K562 (cell line): ENCODE measurements around the gene CXCL16. TPM values are rescaled to one million over a fixed set of nuclear protein-coding genes. Genes with fewer than 3 reads are reported as not detected.

ENCODE experiments used
- ATAC-seq: fragments of 200-7000 bp; cut with Tn5 transposase; 3 replicates; pipeline ENCODE4 v1.9.1; 2020; ENCODE audit warnings: moderate library complexity
- Bru-seq: library from RNA; stranded (reverse); fragments of 400-500 nt; gene quantifications from one replicate; lab custom pipeline; 2021; lab: Mats Ljungman, UMichigan
- BruChase-seq, 2 experiments: library from RNA; stranded (reverse); fragments of 400-500 nt; gene quantifications; one replicate each; lab custom pipeline; 2021; lab: Mats Ljungman, UMichigan
- BruUV-seq: library from RNA; stranded (reverse); fragments of 400-500 nt; replicated peaks from 2 replicates; lab custom pipeline; 2021; lab: Mats Ljungman, UMichigan
- CTCF ChIA-PET: fragments of 300-600 bp; formaldehyde crosslinking; extraction: SDS; loops from one replicate; lab custom pipeline; 2021; ENCODE audit warnings: low intra/inter-chr PET ratio; lab: Yijun Ruan, JAX
- POLR2A ChIA-PET: fragments of 300-600, 350-650 bp; sonication (Branson Sonifier 250); formaldehyde crosslinking; extraction: SDS; loops from one replicate; lab custom pipeline; 2021; ENCODE audit warnings: antibody characterized with exemption, inconsistent platforms; lab: Yijun Ruan, JAX
- DNase-seq, 4 experiments: peaks; one replicate each; pipeline versions ENCODE4 v3.0.0 to v3.0.0-alpha.2; 2011 to 2018; ENCODE audit warnings: low spot score in 3 of 4, mixed read lengths in 3 of 4; ENCODE audit errors: extremely low read depth in 1 of 4
- FAIRE-seq: peaks from 2 replicates; lab custom pipeline; 2011; peaks lifted over from hg19 to GRCh38; lab: Jason Lieb, UNC
- H2AFZ ChIP-seq: 2 replicates; pipeline ENCODE4 v1.6.0; 2011; ENCODE audit warnings: low read depth, low read length, control low read depth, inconsistent platforms
- H3K27ac ChIP-seq: fragments of 200-600 bp; 3 replicates; pipeline ENCODE4 v1.8.0; 2011; ENCODE audit warnings: low read depth, mild to moderate bottlenecking, control low read depth, inconsistent platforms, low read length, moderate library complexity, mixed read lengths; ENCODE audit errors: extremely low read depth
- H3K27me3 ChIP-seq, 2 experiments: fragments of 300-600 bp in 1 of 2; 2 replicates in 1 of 2; 3 replicates in 1 of 2; pipeline versions ENCODE4 v1.6.0 to v1.8.0; 2011; ENCODE audit warnings: inconsistent platforms in 2 of 2, low read length in 2 of 2, mild to moderate bottlenecking in 1 of 2, mixed read lengths in 1 of 2, moderate library complexity in 1 of 2; ENCODE audit not compliant: control insufficient read depth in 2 of 2, insufficient read depth in 2 of 2
- H3K36me3 ChIP-seq: fragments of 300-600 bp; 3 replicates; pipeline ENCODE4 v1.8.0; 2011; ENCODE audit warnings: mild to moderate bottlenecking, low read length, inconsistent platforms; ENCODE audit not compliant: control insufficient read depth, insufficient read depth
- H3K4me1 ChIP-seq, 2 experiments: fragments of 200-600 bp in 1 of 2; replicated peaks in 1 of 2; 2 replicates in 1 of 2; 3 replicates in 1 of 2; pipeline versions ENCODE4 v1.5.1 to v1.8.0; 2011; ENCODE audit warnings: inconsistent platforms in 2 of 2, low read length in 2 of 2, mild to moderate bottlenecking in 1 of 2, mixed read lengths in 1 of 2, moderate library complexity in 1 of 2; ENCODE audit not compliant: control insufficient read depth in 2 of 2, insufficient read depth in 2 of 2
- H3K4me2 ChIP-seq: 2 replicates; pipeline ENCODE4 v1.6.1; 2011; ENCODE audit warnings: low read length, control low read depth, inconsistent platforms, mixed read lengths; ENCODE audit not compliant: insufficient read depth
- H3K4me3 ChIP-seq: fragments of 200-600 bp; sonication (generic), shearing (Covaris generic); 2 replicates; pipeline ENCODE4 v1.5.1; 2016; ENCODE audit warnings: control low read depth, inconsistent platforms
- H3K79me2 ChIP-seq: fragments of 200-600 bp; 3 replicates; pipeline ENCODE4 v1.8.0; 2011; ENCODE audit warnings: low read length, inconsistent platforms; ENCODE audit not compliant: control insufficient read depth, insufficient read depth
- H3K9ac ChIP-seq, 2 experiments: 2 replicates each; pipeline versions ENCODE4 v1.6.0 to v1.6.1; 2011; ENCODE audit warnings: low read depth in 2 of 2, low read length in 2 of 2, control low read depth in 1 of 2, inconsistent platforms in 1 of 2, mild to moderate bottlenecking in 1 of 2, mixed read lengths in 1 of 2; ENCODE audit not compliant: insufficient read depth in 1 of 2
- H3K9me1 ChIP-seq: one replicate; pipeline ENCODE4 v1.6.0; 2011; ENCODE audit warnings: inconsistent platforms, mild to moderate bottlenecking, low read length, moderate library complexity; ENCODE audit not compliant: control insufficient read depth, insufficient read depth
- H3K9me3 ChIP-seq: replicated peaks from 2 replicates; pipeline ENCODE4 v1.5.1; 2011; ENCODE audit warnings: low read depth, low read length, inconsistent platforms; ENCODE audit not compliant: control insufficient read depth, insufficient read depth
- H4K20me1 ChIP-seq: replicated peaks from 2 replicates; pipeline ENCODE4 v1.6.1; 2011; ENCODE audit warnings: low read length, inconsistent platforms, mixed read lengths; ENCODE audit not compliant: control insufficient read depth, insufficient read depth
- CREM ChIP-seq: IDR thresholded peaks from 2 replicates; pipeline ENCODE4 v1.6.1; 2014; ENCODE audit warnings: antibody characterized with exemption, low read depth
- CTBP1 ChIP-seq: fragments of 450-650 bp; IDR thresholded peaks from 2 replicates; pipeline ENCODE4 v1.6.1; 2016; ENCODE audit warnings: borderline replicate concordance
- CXXC5 ChIP-seq: fragments of 250-450 bp; sonication (Bioruptor Pico); IDR thresholded peaks from 2 replicates; pipeline ENCODE4 v1.8.0; 2022; ENCODE audit warnings: inconsistent platforms, mild to moderate bottlenecking, moderate library complexity
- RB1 ChIP-seq: fragments of 450-650 bp; IDR thresholded peaks from 2 replicates; pipeline ENCODE4 v1.6.1; 2017; ENCODE audit warnings: low read depth, mild to moderate bottlenecking
- UBTF ChIP-seq, 2 experiments: IDR thresholded peaks; 2 replicates each; pipeline ENCODE4 v1.6.1; 2012; ENCODE audit warnings: improper control_type of control experiment in 2 of 2, low read depth in 2 of 2, low read length in 2 of 2, borderline replicate concordance in 1 of 2
- WGBS: fragments of 100-300 bp; shearing (Covaris generic); methylation state at CpG from one replicate; pipeline ENCODE4 v1.1.6; 2016; ENCODE audit warnings: low coverage, mixed read lengths; ENCODE audit not compliant: insufficient coverage; ENCODE audit errors: missing lambda C conversion rate; 5-methylcytosine and 5-hydroxymethylcytosine counted together
- in situ Hi-C: fragments of 300-500 bp; cut with MboI; formaldehyde crosslinking; loops from 4 replicates; pipeline ENCODE4 v1.15.0; 2018; ENCODE audit warnings: inconsistent platforms, mixed read lengths
- intact Hi-C: fragments of 100-400 bp; cut with micrococcal nuclease; formaldehyde crosslinking; loops from 2 replicates; pipeline ENCODE4 v1.14.2; 2022
- long read RNA-seq, 3 experiments: library from polyadenylated mRNA in 2 of 3; library from RNA in 1 of 3; unstranded in 2 of 3; stranded (forward) in 1 of 3; transcript quantifications; one replicate each; pipeline ENCODE4 v2.0.0, GENCODE V29; 2019 to 2022
- polyA minus RNA-seq, 3 experiments: library from RNA; depleted of rRNA, polyadenylated mRNA; stranded (reverse); fragments of >200 nt; gene quantifications; 2 replicates each; pipeline ENCODE4 v1.2.3, GENCODE V29; 2011
- polyA plus RNA-seq, 8 experiments: library from polyadenylated mRNA; depleted of rRNA in 4 of 8; stranded (reverse) in 5 of 8; unstranded in 3 of 8; fragments of >200 nt; fragmentation: Nextera tagmentation in 2 of 8; fragmentation: Illumina TruSeq in 1 of 8; extraction: Ambion mirVana in 2 of 8; extraction: Trizol in 1 of 8; gene quantifications; 2 replicates each; pipeline versions ENCODE4 v1.2.1 to v1.2.3, GENCODE V29; 2011 to 2014; ENCODE audit warnings: inconsistent platforms in 1 of 8, missing spikeins in 1 of 8
- total RNA-seq, 7 experiments: library from RNA; depleted of rRNA in 6 of 7; stranded (reverse); fragments of >200 nt in 6 of 7; fragmentation: Illumina TruSeq in 2 of 7; extraction: Trizol in 2 of 7; gene quantifications; 2 replicates each; pipeline versions ENCODE4 v1.2.1 to v1.2.3, GENCODE V29; 2011 to 2021; ENCODE audit warnings: low replicate concordance in 1 of 7

The CXCL16 gene, protein sequence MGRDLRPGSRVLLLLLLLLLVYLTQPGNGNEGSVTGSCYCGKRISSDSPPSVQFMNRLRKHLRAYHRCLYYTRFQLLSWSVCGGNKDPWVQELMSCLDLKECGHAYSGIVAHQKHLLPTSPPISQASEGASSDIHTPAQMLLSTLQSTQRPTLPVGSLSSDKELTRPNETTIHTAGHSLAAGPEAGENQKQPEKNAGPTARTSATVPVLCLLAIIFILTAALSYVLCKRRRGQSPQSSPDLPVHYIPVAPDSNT
- 0.28 TPM in 1 of 2 replicates, not detected in the other for total RNA-seq (2011; cell fraction: chromatin; rRNA removed; ENCODE audit: low replicate concordance)
- 1.5 TPM in 1 of 2 replicates, not detected in the other for total RNA-seq (2011; cell fraction: nucleolus; rRNA removed)
- total RNA-seq (2011; cell fraction: nucleoplasm; rRNA removed): 0.31 and 0.51 TPM in 2 replicates
- 0.05 TPM in 1 of 2 replicates, not detected in the other for total RNA-seq (2014; rRNA removed)
- total RNA-seq (2014; rRNA removed; fragmentation: Illumina TruSeq; extraction: Trizol): not detected in 2 replicates
- 0.22 TPM in 1 of 2 replicates, not detected in the other for total RNA-seq (2015; rRNA removed; fragmentation: Illumina TruSeq; extraction: Trizol)
- 0.25 and 0.55 TPM in 2 replicates for total RNA-seq (2021)
- 0.24 and 0.30 TPM in 2 replicates for polyA plus RNA-seq (2011; rRNA removed)
- 0.31 and 0.36 TPM in 2 replicates for polyA plus RNA-seq (2011; cell fraction: cytosol; rRNA removed)
- 0.14 and 0.18 TPM in 2 replicates for polyA plus RNA-seq (2011; cell fraction: nucleus; rRNA removed)
- 0.26 and 0.48 TPM in 2 replicates for polyA plus RNA-seq (2012)
- polyA plus RNA-seq (2014; fragmentation: Illumina TruSeq; extraction: Trizol): 0.10 and 0.26 TPM in 2 replicates
- under 1 TPM in 1 of 2 experiments, not detected in 1; 0.07 TPM for polyA plus RNA-seq (2014; fragmentation: Nextera tagmentation; extraction: Ambion mirVana)
- 0.68 TPM in 1 of 2 replicates, not detected in the other for polyA plus RNA-seq (2014; rRNA removed)
- 0.28 TPM in 1 of 2 replicates, not detected in the other for polyA minus RNA-seq (2011; rRNA and poly(A)+ RNA removed)
- polyA minus RNA-seq (2011; cell fraction: cytosol; rRNA and poly(A)+ RNA removed): not detected in 2 replicates
- not detected in 2 replicates for polyA minus RNA-seq (2011; cell fraction: nucleus; rRNA and poly(A)+ RNA removed)
- Bru-seq, nascent RNA: percentile 11 among the genes with signal in this experiment
- not detected for BruChase-seq, experiment 1, labeled RNA remaining after a 2-hour chase
- percentile 23 among the genes with signal in this experiment for BruChase-seq, experiment 2, labeled RNA remaining after a 6-hour chase
- long read RNA-seq, experiment 1, partial matches to known transcripts: 0 of 1 reads
- long read RNA-seq, experiment 1, other reads (novel, unspliced or antisense): 0 of 1 reads
- long read RNA-seq, experiment 2: 0 reads
- long read RNA-seq, experiment 3: 0 reads

DNA sequence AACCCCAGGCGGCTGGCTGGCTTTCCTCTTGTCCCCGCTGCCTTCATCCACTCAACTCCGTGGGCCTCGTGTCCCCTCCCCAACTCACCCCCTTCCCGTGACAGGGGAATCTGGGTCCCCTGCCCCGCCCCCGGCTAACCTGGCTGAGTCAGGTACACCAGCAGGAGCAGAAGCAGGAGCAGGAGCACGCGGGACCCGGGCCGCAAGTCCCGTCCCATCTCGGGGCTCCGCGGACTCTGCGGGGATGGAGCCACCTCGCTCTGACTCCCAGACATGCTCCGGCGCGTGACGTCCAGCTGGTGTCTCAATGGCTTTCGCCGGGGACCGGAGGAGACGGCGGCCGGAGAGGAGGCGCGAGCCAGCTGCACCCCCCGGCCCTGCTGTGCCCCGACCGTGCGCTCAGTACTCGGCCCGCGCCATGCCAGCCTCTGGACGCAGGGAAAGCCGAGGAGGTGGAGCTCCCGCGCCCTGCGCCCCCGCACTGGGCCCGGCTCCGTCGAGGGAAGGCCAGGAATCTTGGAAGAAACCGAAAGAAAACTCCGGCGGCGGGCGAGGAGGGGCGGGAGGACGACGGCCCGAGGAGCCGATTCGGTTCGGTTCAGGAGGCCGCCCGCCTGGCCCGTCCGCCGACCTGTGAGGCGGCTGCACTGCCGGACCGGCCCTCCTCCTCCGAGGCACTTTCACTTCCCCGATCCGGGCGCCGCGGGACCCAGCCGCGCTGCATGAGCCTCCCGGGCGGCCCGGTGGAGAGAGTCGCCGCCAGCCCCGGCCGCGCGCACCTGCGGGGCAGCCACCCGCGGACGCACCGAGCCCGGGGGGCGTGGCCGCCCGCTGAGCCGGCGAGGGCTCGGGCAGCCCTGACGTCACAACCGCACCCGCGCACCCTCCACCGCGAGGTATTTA is at the start of gene CXCL16, which contains the start of gene ZMYND15:
Gene CXCL16, minus strand, starts transcription at position 807 of the 903 bp plus-strand sequence. Its CDS starts 589 bp downstream, at position 218.
Gene ZMYND15, plus strand, starts transcription at position 712 of the 903 bp plus-strand sequence. CDS start 716 bp downstream, outside the sequence.
- peak; percentile 21 to 79 (median 60) for DNase-seq
- no TSS peak for BruUV-seq
- H3K4me2 ChIP-seq: peak within 1 kb of the TSS; percentile 72
- CTCF ChIA-PET: interaction anchor here (0.7 kb wide), 1 partner anchor 402 kb away, joined by 3 read pairs; no protein-coding TSS in a partner anchor
- H3K9me1 ChIP-seq: no peaks in the 10 kb centered on the region
- peak within 1 kb of the TSS in 1 of 2 experiments; percentile 83; a peak in 2 of 4 replicates for H3K9ac ChIP-seq
- H3K9me3 ChIP-seq: no peaks in the 10 kb centered on the region
- WGBS: under 1% methylated on average over 44 of the region's 100 CpGs
- peaks cover 15 to 40% of the 10 kb centered on the region in 2 experiments for H3K27me3 ChIP-seq
- H2AFZ ChIP-seq: peak within 1 kb of the TSS; percentile 68
- H3K27ac ChIP-seq: no peak within 1 kb of the TSS
- no peaks in the 10 kb centered on the region for H3K79me2 ChIP-seq
- H4K20me1 ChIP-seq: no peaks in the 10 kb centered on the region
- in situ Hi-C loops (no loop called here), intact Hi-C loops (no loop called here)
- peak within 1 kb of the TSS; percentile 43 for H3K4me3 ChIP-seq
- FAIRE-seq: no peak
- peak; percentile 68 for ATAC-seq
- POLR2A ChIA-PET: interaction anchor here (1.1 kb wide), 1 partner anchor 16 kb away, joined by 4 read pairs; no protein-coding TSS in a partner anchor
- no peaks in the 10 kb centered on the region for H3K36me3 ChIP-seq
- peaks cover 4 to 15% of the 10 kb centered on the region in 2 experiments; a peak in 3 of 5 replicates for H3K4me1 ChIP-seq
- TF ChIP-seq CTBP1 (0 out of 2 replicates have a peak, but pooled peaks have one; percentile 17), CXXC5 (CRISPR knock-in tag) (peak; percentile 42), RB1 (no peak), CREM (peak; percentile 34; the same call in 1 of the 2 replicates), UBTF (IDR thresholded peaks at IDR 0.05; ENCODE audit: borderline replicate concordance in 1 of 2, low read depth in 2 of 2, low read length in 2 of 2) (0 out of 4 replicates have a peak, but pooled peaks of 1 of the 2 experiments have one; percentile 49)
